Measurements from ENCODE around the gene PRKAG3.

The PRKAG3 gene

GRCh38 chr2:218831378-218831990, at the start of gene PRKAG3:
TSS of gene PRKAG3 (minus strand) at chr2:218831803.
- DNase-seq = no peak

DNA sequence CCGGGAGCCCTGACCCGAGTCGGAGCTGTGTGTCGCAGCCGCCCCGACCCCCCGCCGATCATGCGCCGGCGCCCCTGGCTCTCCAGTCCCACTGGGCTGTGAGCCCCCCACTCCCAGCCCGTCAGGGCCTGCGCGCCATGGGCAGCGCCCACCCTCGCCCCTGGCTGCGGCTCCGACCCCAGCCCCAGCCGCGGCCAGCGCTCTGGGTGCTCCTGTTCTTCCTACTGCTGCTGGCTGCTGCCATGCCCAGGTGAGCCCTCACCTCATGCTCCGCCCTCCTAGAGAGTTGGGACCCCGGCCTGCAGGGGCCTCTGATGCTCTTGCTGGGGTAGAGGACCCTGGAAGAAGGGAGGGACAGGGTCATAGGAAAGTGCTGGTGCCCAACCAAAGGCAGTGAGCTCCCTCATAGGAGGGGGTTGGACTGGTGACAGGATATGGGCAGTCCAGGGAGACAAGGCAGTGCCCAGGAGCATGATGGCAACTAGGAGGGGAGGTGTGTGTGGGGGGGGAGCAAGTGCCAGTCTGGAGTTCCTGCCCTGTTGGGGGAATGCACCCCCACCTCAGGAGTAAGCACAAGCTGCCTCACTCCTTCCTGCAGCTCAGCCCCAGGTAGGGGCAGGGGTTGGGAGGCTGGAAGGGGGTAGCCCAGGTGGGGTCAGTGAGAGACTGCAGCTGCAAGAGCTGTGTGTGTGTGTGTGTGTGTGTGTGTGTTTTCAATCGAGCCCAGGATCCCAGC, 49.4 kb upstream of the PRKAG3 start:
- peak; percentile 9 for DNase-seq

DNA sequence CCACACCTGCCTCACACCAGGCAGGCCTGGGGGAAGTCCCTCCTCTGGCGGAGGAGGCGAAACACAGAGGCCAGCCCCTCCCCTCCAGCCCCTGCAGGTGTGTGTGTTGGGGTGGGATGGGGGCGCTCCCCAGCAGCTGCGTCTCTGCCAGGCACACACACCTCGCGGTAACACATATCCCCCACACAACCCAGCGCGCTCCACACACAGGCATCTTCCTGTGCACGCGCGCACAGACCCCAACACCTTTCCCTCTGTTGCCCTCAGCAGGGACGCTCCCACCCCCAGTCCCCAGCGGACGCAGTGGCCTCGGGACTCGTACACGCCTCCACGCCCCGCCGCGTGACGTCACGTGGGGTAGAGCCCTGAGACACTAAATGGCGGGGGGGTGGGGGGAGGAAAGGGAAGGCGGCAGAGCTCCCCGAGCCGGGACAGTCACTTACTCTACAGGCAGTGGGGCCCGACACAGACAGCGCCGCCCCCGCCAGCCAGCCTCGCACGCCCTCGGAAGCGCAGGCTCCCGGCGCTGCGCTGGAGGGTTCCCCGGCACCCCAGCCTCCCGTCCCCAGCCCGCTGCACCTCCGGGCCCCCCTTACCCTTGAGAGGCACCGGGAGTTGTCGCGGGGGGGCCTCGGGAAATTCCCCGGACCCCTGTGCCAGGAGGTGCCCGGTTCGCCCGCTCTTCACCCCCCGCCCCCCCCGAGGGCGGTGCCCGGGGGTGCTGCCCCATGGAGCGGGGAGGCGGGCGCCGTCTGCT, 48.7 kb upstream of the PRKAG3 start, which contains the start of gene WNT10A:
Gene WNT10A (plus strand): TSS at position 751 of the 757 bp plus-strand sequence. CDS start 144 bp downstream, outside the sequence.
- peak; percentile 90 for DNase-seq

DNA sequence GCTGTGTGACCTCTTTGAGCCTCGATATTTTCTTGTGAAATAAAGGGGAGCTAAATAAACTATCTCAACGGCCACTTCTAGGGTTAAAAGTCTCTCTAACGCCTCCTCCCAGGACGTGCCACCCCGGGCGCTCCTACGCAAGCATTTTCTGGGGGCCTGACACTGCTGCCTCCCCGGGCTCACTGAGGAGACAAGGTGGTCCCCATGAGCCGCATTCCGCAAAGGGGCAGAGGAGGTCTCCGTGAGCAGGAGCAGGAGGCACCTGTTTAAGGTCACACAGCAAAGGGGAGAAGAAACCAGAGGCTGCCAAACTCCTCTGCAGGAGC, 48.1 kb upstream of the PRKAG3 start:
- no peak for DNase-seq

GRCh38 chr2:218878926-218879761, 47.5 kb upstream of the PRKAG3 start:
- DNase-seq = no peak

GRCh38 chr2:218878486-218878885, 46.9 kb upstream of the PRKAG3 start:
- DNase-seq = no peak

DNA sequence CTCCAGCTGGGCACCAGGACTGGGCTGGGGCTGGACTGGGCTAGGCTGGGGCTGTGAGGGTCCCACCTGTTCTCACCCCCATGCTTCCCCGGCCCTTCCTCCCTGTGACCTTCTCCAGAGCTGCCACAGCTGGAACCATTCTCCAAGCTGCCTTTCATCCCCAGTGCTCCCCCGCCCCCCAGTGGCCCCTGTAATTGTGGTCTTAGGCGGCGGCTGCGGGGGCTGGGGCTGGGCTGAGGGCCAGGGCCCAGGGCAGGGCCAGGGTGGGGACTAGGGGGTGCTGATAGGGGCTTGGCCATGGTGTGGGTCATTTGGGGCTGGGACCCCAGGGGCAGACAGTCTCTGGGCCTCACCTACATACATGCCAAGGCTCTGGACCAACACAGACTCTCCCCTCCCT, 46.3 kb upstream of the PRKAG3 start:
- DNase-seq = no peak

DNA sequence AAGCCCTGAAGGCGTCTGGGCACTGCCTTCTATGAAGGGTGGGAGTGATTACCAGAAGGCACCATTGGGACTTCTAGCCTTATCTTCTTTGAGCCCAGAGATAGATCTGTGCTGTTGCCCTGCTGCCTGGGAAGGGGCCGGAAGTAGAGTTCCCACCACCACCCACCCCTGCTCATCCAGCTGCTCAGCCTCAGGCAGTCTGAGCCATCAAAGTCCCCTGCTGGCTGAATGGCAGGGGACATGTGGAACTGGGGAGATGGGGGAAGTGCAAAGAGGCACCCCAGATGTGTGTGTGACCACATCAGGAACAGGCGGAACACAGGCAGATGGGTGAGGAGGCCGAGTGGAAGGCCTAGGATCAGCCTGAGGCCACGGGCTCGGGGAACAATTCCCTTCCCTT, 45.7 kb upstream of the PRKAG3 start:
- no peak for DNase-seq

GRCh38 chr2:218876562-218877219, 45.1 kb upstream of the PRKAG3 start:
- peak; percentile 85 for DNase-seq

DNA sequence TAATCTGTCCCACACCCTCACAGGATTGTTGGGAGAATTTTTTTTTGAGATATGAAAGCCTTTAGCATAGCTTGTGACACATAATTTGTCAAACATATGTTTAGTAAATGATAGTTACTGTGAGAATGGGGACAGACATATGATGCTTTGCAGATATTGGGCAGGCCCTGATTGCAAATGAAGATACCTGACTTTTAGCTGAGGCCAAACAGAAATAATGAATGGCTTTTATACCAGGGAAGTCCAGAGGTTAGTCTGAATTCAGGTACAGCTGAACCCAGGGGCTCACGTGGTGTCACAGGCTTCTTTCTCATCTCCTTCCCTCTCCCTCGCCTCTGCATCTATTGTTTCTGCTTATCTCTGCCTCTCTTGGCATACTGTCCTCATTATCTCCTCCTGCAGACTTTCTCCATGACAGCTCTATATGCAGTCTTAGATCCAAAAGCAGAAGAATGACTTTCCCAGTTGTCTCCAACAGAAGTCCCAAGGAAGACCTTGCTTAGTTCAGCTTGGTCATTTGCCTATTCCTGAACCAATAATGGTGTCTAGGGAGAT, 44.2 kb upstream of the PRKAG3 start:
- DNase-seq = no peak

GRCh38 chr2:218873359-218874194, 42.0 kb upstream of the PRKAG3 start:
- DNase-seq = no peak

GRCh38 chr2:218872645-218873358, 41.2 kb upstream of the PRKAG3 start:
- DNase-seq = no peak

DNA sequence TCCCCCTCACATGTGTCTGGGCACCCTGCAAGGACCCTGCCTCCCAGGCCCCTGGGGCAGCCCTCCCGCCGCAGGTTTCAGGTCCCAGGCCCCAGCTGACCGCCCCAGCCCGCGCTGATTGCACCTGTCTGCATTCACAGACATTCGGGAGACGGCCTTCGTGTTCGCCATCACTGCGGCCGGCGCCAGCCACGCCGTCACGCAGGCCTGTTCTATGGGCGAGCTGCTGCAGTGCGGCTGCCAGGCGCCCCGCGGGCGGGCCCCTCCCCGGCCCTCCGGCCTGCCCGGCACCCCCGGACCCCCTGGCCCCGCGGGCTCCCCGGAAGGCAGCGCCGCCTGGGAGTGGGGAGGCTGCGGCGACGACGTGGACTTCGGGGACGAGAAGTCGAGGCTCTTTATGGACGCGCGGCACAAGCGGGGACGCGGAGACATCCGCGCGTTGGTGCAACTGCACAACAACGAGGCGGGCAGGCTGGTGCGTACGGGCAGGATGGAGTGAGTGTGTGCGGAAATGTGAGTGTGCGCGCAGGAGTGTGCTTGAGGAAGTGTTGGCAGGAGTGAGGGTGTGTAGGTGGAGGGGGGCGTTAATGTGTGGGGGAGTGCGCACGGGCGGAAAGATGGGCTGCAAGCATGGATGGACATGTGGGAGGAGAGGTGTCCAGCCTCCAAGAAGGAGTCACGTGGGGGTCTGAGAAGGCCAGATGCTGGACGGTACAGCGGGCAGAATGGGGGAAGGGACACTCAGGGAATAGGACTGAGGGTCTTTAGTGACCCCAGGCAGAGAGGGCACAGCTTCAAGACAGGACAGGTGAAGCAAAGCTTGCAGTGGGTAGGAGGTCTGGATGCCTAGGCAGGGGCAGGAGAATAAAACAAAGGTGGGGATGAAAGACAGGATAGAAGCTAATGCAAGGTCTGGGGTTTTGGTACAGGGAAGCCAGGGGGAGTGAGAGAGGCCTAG, 40.0 kb upstream of the PRKAG3 start:
- peak; percentile 31 for DNase-seq

- peak; percentile 7 for DNase-seq
Observed at GRCh38 chr2:218870984-218871344, 39.4 kb upstream of the PRKAG3 start.

DNA sequence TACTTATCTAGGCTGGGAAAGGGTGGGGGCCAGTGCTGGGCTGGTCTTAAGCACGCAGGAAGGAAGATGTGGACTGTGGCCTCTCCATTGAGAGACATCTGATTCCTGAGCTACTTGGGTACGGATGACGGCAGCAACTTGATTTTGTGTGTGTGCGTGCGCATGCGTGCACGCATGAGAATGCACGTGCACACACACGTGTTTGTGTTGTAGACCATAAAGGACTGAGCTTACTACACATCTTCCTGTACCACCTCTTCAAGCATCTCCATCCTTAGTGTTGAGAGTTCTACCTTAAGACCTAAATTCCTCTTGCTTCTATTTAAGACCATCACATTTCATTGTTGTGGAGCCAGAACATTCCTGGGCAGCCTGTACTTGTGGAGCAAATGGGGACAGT, 37.5 kb upstream of the PRKAG3 start:
- no peak for DNase-seq

GRCh38 chr2:218867900-218868299, 36.3 kb upstream of the PRKAG3 start:
- DNase-seq = no peak

DNA sequence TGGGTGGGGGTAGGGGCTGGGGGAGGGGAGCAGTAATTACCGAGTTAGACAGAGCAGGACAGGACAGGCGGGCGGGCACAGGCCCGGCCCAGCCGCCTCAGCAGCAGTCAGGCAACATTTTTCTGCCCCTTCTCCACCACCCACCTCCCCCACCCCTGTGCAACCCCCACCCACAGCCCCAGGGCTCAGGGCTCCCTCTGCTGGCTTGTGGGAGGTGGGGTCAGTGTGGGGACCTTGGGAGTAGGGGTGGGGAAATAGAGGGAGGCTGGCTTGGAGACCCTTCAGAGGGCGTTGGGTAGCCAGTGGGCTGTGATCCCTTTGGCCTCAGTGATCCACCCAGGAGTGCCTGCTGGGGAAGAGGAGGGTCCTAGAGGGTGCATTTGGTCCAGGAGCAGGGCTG, 34.4 kb upstream of the PRKAG3 start:
- no peak for DNase-seq

DNA sequence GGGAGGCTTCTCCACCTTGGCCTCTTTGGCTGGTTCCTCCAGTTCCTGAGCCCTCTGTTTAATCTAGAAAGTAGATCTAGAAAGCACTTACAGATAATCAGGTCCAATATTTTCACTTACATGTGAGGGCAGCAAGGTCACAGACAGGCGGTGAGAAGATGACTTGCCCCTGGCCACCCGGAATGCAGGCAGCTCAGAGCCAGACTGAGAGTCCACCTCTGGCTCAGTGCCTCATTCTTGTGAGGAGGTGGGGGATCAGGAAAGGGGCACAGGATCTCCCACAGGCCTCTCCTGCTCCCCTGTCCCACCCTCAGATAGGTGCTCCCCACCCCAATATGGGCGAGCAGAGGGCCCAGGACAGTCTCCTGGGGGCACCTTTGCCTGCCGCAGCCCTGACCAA, 33.8 kb upstream of the PRKAG3 start:
- no peak for DNase-seq

DNA sequence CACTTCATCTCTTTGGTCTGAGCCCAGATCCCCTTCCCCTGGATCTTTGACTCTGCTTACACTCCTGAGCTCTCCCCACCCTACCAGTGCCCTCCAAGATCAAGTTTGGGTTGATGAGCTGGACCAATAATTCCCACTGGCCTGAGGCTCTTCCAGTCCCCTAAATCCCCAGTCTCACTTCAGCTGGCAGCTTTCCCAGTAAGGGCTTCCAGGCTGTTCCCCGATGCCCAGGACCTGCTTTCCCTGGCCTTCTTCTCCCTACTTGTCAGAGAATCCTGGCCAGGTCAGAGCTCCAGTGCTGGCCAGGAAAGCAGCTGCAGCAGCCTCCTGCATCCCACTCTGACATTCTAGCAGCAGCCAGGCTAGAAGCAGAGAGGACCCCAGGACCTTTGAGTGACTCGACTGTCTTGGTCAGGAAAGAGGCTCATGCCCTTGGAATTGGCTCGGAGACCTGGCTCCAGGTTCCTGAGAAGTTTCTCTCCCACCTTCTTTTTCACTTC, 31.5 kb upstream of the PRKAG3 start:
- no peak for DNase-seq

All from CD4-positive, alpha-beta T cell treated with Interleukin-12 subunit alpha and Interleukin-12 subunit beta, for 1 hour (primary cell).